Activated naive CD4-positive, alpha-beta T cell treated with anti-CD3 and anti-CD28 coated beads for 36 hours (primary cell): ENCODE measurements around the gene MCEMP1. TPM values are rescaled to one million over a fixed set of nuclear protein-coding genes. Genes with fewer than 3 reads are reported as not detected.
A peak's percentile ranks its signal among the peaks of the same experiment; 100 is the strongest.

Experiments
- CTCF ChIA-PET: fragments of 350-600 bp; sonication (Branson Sonifier 250); formaldehyde crosslinking; loops from one replicate; lab custom pipeline; 2021; ENCODE audit warnings: antibody characterized with exemption; lab: Charles Lee
- DNase-seq: peaks from one replicate; pipeline ENCODE4 v3.0.0-alpha.2; 2020
- H3K27ac Mint-ChIP-seq: one replicate; pipeline ENCODE4 v1.8.0; 2021; ENCODE audit warnings: mild to moderate bottlenecking, mixed read lengths
- H3K27me3 Mint-ChIP-seq: one replicate; pipeline ENCODE4 v1.8.0; 2021; ENCODE audit warnings: low read depth, mixed read lengths
- H3K36me3 Mint-ChIP-seq: one replicate; pipeline ENCODE4 v1.8.0; 2021; ENCODE audit warnings: low read depth, mixed read lengths
- H3K4me1 Mint-ChIP-seq: one replicate; pipeline ENCODE4 v1.8.0; 2021; ENCODE audit warnings: low read depth, mixed read lengths
- H3K4me3 Mint-ChIP-seq: one replicate; pipeline ENCODE4 v1.8.0; 2021; ENCODE audit warnings: mild to moderate bottlenecking, moderate library complexity, mixed read lengths
- H3K9me3 Mint-ChIP-seq: one replicate; pipeline ENCODE4 v1.8.0; 2021; ENCODE audit warnings: mixed read lengths
- intact Hi-C: fragments of 100-400 bp; cut with micrococcal nuclease; formaldehyde crosslinking; loops from one replicate; pipeline ENCODE4 v1.15.1; 2023
- total RNA-seq, 2 experiments: library from RNA; stranded (reverse); gene quantifications; one replicate each; pipeline ENCODE4 v1.2.3, GENCODE V29; 2021

Gene MCEMP1
- total RNA-seq, 2 experiments from 2014 or later: not detected

GRCh38 chr19:7645656-7646425, 31.0 kb upstream of the MCEMP1 start:
- H3K27ac Mint-ChIP-seq: no peak overlapping the region
- intact Hi-C loops: no loop called here
- CTCF ChIA-PET: no interaction called here

GRCh38 chr19:7646426-7646700, 30.5 kb upstream of the MCEMP1 start:
- DNase-seq: no peak
- intact Hi-C loops: no loop called here
- Mint-ChIP-seq H3K9me3 (no peaks in the 10 kb centered on the region), H3K27me3 (no peaks in the 10 kb centered on the region), H3K4me1 (no peaks in the 10 kb centered on the region), H3K36me3 (no peaks in the 10 kb centered on the region), H3K27ac (no peak overlapping the region), H3K4me3 (no peak overlapping the region)
- CTCF ChIA-PET: no interaction called here

More at GRCh38 chr19:7645656-7646425, 31.0 kb upstream of the MCEMP1 start:
- Mint-ChIP-seq H3K36me3 (no peaks in the 10 kb centered on the region), H3K27me3 (no peaks in the 10 kb centered on the region), H3K4me3 (no peak overlapping the region), H3K9me3 (no peaks in the 10 kb centered on the region), H3K4me1 (no peaks in the 10 kb centered on the region)
- DNase-seq: no peak

GRCh38 chr19:7647156-7647555, 29.7 kb upstream of the MCEMP1 start:
- intact Hi-C loops: no loop called here
- H3K4me1 Mint-ChIP-seq: peaks cover 1% of the 10 kb centered on the region
- no peaks in the 10 kb centered on the region for H3K9me3 Mint-ChIP-seq
- no peaks in the 10 kb centered on the region for H3K27me3 Mint-ChIP-seq
- H3K4me3 Mint-ChIP-seq: no peak overlapping the region
- CTCF ChIA-PET: no interaction called here
- no peak for DNase-seq
- H3K27ac Mint-ChIP-seq: no peak overlapping the region
- no peaks in the 10 kb centered on the region for H3K36me3 Mint-ChIP-seq

GRCh38 chr19:7648265-7649014, 28.4 kb upstream of the MCEMP1 start:
- no peaks in the 10 kb centered on the region for H3K27me3 Mint-ChIP-seq

GRCh38 chr19:7650148-7650547, 26.7 kb upstream of the MCEMP1 start:
- Mint-ChIP-seq H3K36me3 (no peaks in the 10 kb centered on the region), H3K27ac (no peak overlapping the region), H3K4me3 (no peak overlapping the region), H3K4me1 (peaks cover 8% of the 10 kb centered on the region), H3K27me3 (no peaks in the 10 kb centered on the region), H3K9me3 (no peaks in the 10 kb centered on the region)
- DNase-seq: no peak
- intact Hi-C loops: no loop called here
- CTCF ChIA-PET: interaction anchor here (0.6 to 6.3 kb wide), 4 partner anchors 12 to 168 kb away, joined by 3 to 46 read pairs (median 3); partner anchors contain the start of gene TRAPPC5

More at GRCh38 chr19:7648265-7649014, 28.4 kb upstream of the MCEMP1 start:
- Mint-ChIP-seq H3K27ac (no peak overlapping the region), H3K4me3 (no peak overlapping the region), H3K36me3 (no peaks in the 10 kb centered on the region), H3K4me1 (peaks cover 8% of the 10 kb centered on the region), H3K9me3 (no peaks in the 10 kb centered on the region)
- intact Hi-C loops: no loop called here
- CTCF ChIA-PET: interaction anchor here (0.7 to 1.6 kb wide), 4 partner anchors 11 to 398 kb away, joined by 3 to 5 read pairs (median 3); partner anchors contain the start of gene TRAPPC5
- DNase-seq: no peak

- no peaks in the 10 kb centered on the region for H3K36me3 Mint-ChIP-seq
- DNase-seq: peak; percentile 92
- peak overlapping the region; percentile 65 for H3K4me3 Mint-ChIP-seq
- no peak overlapping the region for H3K27ac Mint-ChIP-seq
- H3K27me3 Mint-ChIP-seq: no peaks in the 10 kb centered on the region
- CTCF ChIA-PET: interaction anchor here (0.7 to 6.3 kb wide), 15 partner anchors 8 to 152 kb away, joined by 3 to 46 read pairs (median 4); partner anchors contain the start of genes PET100, RETN, TRAPPC5 and XAB2
- intact Hi-C loops: loop anchor here (1.0 kb wide), 2 partner anchors 28 to 147 kb away; partner anchors contain the start of gene TRAPPC5
- no peaks in the 10 kb centered on the region for H3K9me3 Mint-ChIP-seq
- peaks cover 14% of the 10 kb centered on the region for H3K4me1 Mint-ChIP-seq
These were observed 24.7 kb upstream of the MCEMP1 start for GRCh38 chr19:7652061-7652641.

GRCh38 chr19:7654401-7654800, 22.5 kb upstream of the MCEMP1 start:
- DNase-seq: no peak
- Mint-ChIP-seq H3K4me1 (peaks cover 31% of the 10 kb centered on the region), H3K4me3 (no peak overlapping the region), H3K9me3 (no peaks in the 10 kb centered on the region), H3K36me3 (no peaks in the 10 kb centered on the region), H3K27ac (no peak overlapping the region), H3K27me3 (no peaks in the 10 kb centered on the region)
- CTCF ChIA-PET: interaction anchor here (0.9 to 6.3 kb wide), 3 partner anchors 27 to 145 kb away, joined by 3 to 46 read pairs (median 9); partner anchors contain the start of gene TRAPPC5
- intact Hi-C loops: no loop called here

GRCh38 chr19:7655581-7655980, 21.3 kb upstream of the MCEMP1 start:
- Mint-ChIP-seq H3K27me3 (no peaks in the 10 kb centered on the region), H3K27ac (no peak overlapping the region), H3K4me3 (no peak overlapping the region), H3K36me3 (no peaks in the 10 kb centered on the region), H3K4me1 (peaks cover 31% of the 10 kb centered on the region), H3K9me3 (no peaks in the 10 kb centered on the region)
- CTCF ChIA-PET: interaction anchor here (1.7 to 6.3 kb wide), 3 partner anchors 25 to 144 kb away, joined by 4 to 46 read pairs (median 9); partner anchors contain the start of gene TRAPPC5
- no peak for DNase-seq
- intact Hi-C loops: no loop called here

- Mint-ChIP-seq H3K36me3 (no peaks in the 10 kb centered on the region), H3K9me3 (no peaks in the 10 kb centered on the region), H3K4me1 (peaks cover 29% of the 10 kb centered on the region), H3K4me3 (no peak overlapping the region), H3K27me3 (no peaks in the 10 kb centered on the region), H3K27ac (peak overlapping the region; percentile 24)
- CTCF ChIA-PET: interaction anchor here (0.6 to 2.4 kb wide), 3 partner anchors 23 to 516 kb away, joined by 3 to 12 read pairs (median 7); partner anchors contain the start of gene TRAPPC5
- intact Hi-C loops: no loop called here
- DNase-seq: peak; percentile 59
These were observed 19.6 kb upstream of the MCEMP1 start for GRCh38 chr19:7657131-7657751.

- intact Hi-C loops: loop anchor here (1.0 kb wide), 1 partner anchor 22 kb away; the partner anchor contains the start of gene TRAPPC5
- no peaks in the 10 kb centered on the region for H3K9me3 Mint-ChIP-seq
- peak overlapping the region; percentile 78 for H3K27ac Mint-ChIP-seq
- H3K4me3 Mint-ChIP-seq: peak overlapping the region; percentile 75
- H3K4me1 Mint-ChIP-seq: peaks cover 23% of the 10 kb centered on the region
- H3K36me3 Mint-ChIP-seq: no peaks in the 10 kb centered on the region
- peak; percentile 81 for DNase-seq
- no peaks in the 10 kb centered on the region for H3K27me3 Mint-ChIP-seq
- CTCF ChIA-PET: interaction anchor here (1.4 to 2.4 kb wide), 2 partner anchors 22 to 90 kb away, joined by 4 to 12 read pairs; partner anchors contain the start of gene TRAPPC5
These were observed 18.6 kb upstream of the MCEMP1 start for GRCh38 chr19:7658219-7658686.

- CTCF ChIA-PET: interaction anchor here (0.6 to 1.5 kb wide), 4 partner anchors 11 to 592 kb away, joined by 3 to 10 read pairs (median 4); partner anchors contain the start of gene TRAPPC5
- H3K9me3 Mint-ChIP-seq: no peaks in the 10 kb centered on the region
- no peak for DNase-seq
- H3K4me1 Mint-ChIP-seq: peaks cover 18% of the 10 kb centered on the region
- H3K27ac Mint-ChIP-seq: no peak overlapping the region
- no peaks in the 10 kb centered on the region for H3K36me3 Mint-ChIP-seq
- H3K27me3 Mint-ChIP-seq: no peaks in the 10 kb centered on the region
- intact Hi-C loops: no loop called here
- H3K4me3 Mint-ChIP-seq: no peak overlapping the region
These were observed 14.9 kb upstream of the MCEMP1 start for GRCh38 chr19:7661744-7662538.
